PC-3 (cell line): ENCODE measurements around the gene CCDC201. TPM values are rescaled to one million over a fixed set of nuclear protein-coding genes. Genes with fewer than 3 reads are reported as not detected.

Experiments
- ATAC-seq: fragments of 200-7000 bp; cut with Tn5 transposase; 2 replicates; pipeline ENCODE4 v1.9.1; 2020; ENCODE audit warnings: mild to moderate bottlenecking, moderate library complexity
- BruUV-seq: library from RNA; stranded (reverse); fragments of 400-500 nt; replicated peaks from 2 replicates; lab custom pipeline; 2021; lab: Mats Ljungman, UMichigan
- CTCF ChIA-PET: fragments of 300-600 bp; sonication (Branson Sonifier 250); formaldehyde crosslinking; loops from one replicate; lab custom pipeline; 2022; ENCODE audit warnings: antibody characterized with exemption; lab: Charles Lee
- POLR2A ChIA-PET: fragments of 300-600 bp; sonication (Branson Sonifier 250); formaldehyde crosslinking; loops from one replicate; lab custom pipeline; 2022; ENCODE audit warnings: antibody characterized with exemption; ENCODE audit not compliant: unreplicated experiment; lab: Charles Lee
- DNase-seq: peaks from one replicate; pipeline ENCODE4 v3.0.0-alpha.2; 2015
- H2AFZ ChIP-seq: fragments of 300-600 bp; sonication (generic); 2 replicates; pipeline ENCODE4 v1.6.0; 2016; ENCODE audit warnings: antibody characterized with exemption, low read length
- H3F3A ChIP-seq: fragments of 300-600 bp; sonication (generic); one replicate; pipeline ENCODE4 v1.6.0; 2017; ENCODE audit warnings: antibody characterized with exemption, low read length, control low read depth, mild to moderate bottlenecking; ENCODE audit not compliant: unreplicated experiment
- H3K27ac ChIP-seq: fragments of 300-600 bp; sonication (generic); 2 replicates; pipeline ENCODE4 v1.5.1; 2016; ENCODE audit warnings: mild to moderate bottlenecking, low read length
- H3K27me3 ChIP-seq: fragments of 300-600 bp; sonication (generic); 2 replicates; pipeline ENCODE4 v1.6.1; 2016; ENCODE audit warnings: low read length, mixed read lengths
- H3K36me3 ChIP-seq: fragments of 300-600 bp; sonication (generic); 2 replicates; pipeline ENCODE4 v1.6.1; 2016; ENCODE audit warnings: low read depth, mixed run types, low read length, mixed read lengths
- H3K4me1 ChIP-seq: fragments of 300-600 bp; sonication (generic); 2 replicates; pipeline ENCODE4 v1.5.1; 2016; ENCODE audit warnings: low read length; ENCODE audit not compliant: insufficient read depth
- H3K4me2 ChIP-seq: fragments of 300-600 bp; sonication (generic); 2 replicates; pipeline ENCODE4 v1.6.0; 2016; ENCODE audit warnings: low read length
- H3K4me3 ChIP-seq: fragments of 300-600 bp; sonication (generic); 2 replicates; pipeline ENCODE4 v1.5.1; 2016; ENCODE audit warnings: mild to moderate bottlenecking, low read length, mixed read lengths
- H3K79me2 ChIP-seq: fragments of 300-600 bp; sonication (generic); 2 replicates; pipeline ENCODE4 v1.6.1; 2017; ENCODE audit warnings: low read length, mixed read lengths
- H3K9ac ChIP-seq: fragments of 300-600 bp; sonication (generic); 2 replicates; pipeline ENCODE4 v1.6.0; 2016; ENCODE audit warnings: mild to moderate bottlenecking, low read length
- H3K9me2 ChIP-seq: fragments of 300-600 bp; sonication (generic); replicated peaks from 2 replicates; pipeline ENCODE4 v1.6.1; 2016; ENCODE audit warnings: mixed run types, low read length, mixed read lengths
- H3K9me3 ChIP-seq: fragments of 300-600 bp; sonication (generic); 2 replicates; pipeline ENCODE4 v1.6.1; 2016; ENCODE audit warnings: low read length, mixed read lengths
- H4K20me1 ChIP-seq: fragments of 300-600 bp; sonication (generic); 2 replicates; pipeline ENCODE4 v1.6.1; 2016; ENCODE audit warnings: low read length, mixed read lengths
- EZH2 ChIP-seq: fragments of 300-600 bp; sonication (generic); IDR thresholded peaks from one replicate; pipeline ENCODE4 v1.6.1; 2017; ENCODE audit warnings: antibody characterized with exemption, mild to moderate bottlenecking, low read length; ENCODE audit not compliant: unreplicated experiment
- EZH2phosphoT487 ChIP-seq: fragments of 300-600 bp; sonication (generic); IDR thresholded peaks from 2 replicates; pipeline ENCODE4 v1.6.1; 2018; ENCODE audit warnings: mild to moderate bottlenecking, antibody characterized with exemption, low read length, borderline replicate concordance
- intact Hi-C: fragments of 100-400 bp; cut with micrococcal nuclease; formaldehyde crosslinking; loops from 2 replicates; pipeline ENCODE4 v1.9.0; 2023
- total RNA-seq: library from RNA; depleted of rRNA; stranded (reverse); fragments of >200 nt; gene quantifications from 2 replicates; pipeline ENCODE4 v1.2.3, GENCODE V29; 2014
- TF ChIP-seq, protein P1 (sequence below): fragments of 300-600 bp; sonication (generic); conservative IDR thresholded peaks from 2 replicates; pipeline ENCODE4 v1.5.1; 2017; ENCODE audit warnings: antibody characterized with exemption, low read depth, mild to moderate bottlenecking, low read length

CCDC201 gene
- total RNA-seq, 1 experiment from 2014 or later = 0.11 TPM

DNA sequence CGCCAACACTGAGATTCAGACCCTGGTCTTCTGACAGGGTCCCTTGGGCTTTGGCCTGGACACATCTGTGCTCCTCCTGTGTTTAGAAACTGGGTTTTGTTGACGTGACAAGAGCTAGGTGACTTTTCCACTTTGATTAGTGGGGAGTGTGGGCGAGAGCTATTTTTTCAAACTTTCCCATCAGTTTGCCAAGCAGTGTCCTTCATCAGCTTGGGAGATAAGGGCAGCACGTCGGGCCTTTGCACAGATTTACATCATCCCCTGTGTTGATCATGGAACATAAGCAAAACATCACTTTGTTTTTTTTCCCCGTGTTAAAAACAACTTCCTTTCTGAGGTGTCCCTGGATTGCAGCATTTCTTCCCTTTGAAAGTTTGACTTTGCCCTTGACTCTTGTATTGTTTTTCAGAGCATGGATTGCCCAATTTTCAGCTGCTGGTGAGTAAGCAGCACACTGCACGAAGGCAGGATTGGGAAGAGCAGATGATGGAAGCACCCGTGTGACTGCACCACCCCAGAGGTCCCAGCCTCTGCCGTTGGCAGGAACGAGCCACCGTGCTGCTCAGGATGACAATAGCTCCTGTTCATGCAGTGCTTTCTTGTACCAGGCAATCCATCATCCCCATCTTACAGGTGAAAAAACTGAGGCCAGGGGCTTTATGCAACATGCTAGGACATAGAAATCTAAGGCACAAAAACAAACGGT lies 9.0 kb upstream of the CCDC201 start:
- H2AFZ ChIP-seq = no peak overlapping the region
- H3F3A ChIP-seq = no peaks in the 10 kb centered on the region
- no peaks in the 10 kb centered on the region for H3K27me3 ChIP-seq
- H3K27ac ChIP-seq = no peak overlapping the region
- no TSS peak for BruUV-seq
- no peaks in the 10 kb centered on the region for H3K36me3 ChIP-seq
- no peak overlapping the region for H3K4me2 ChIP-seq
- intact Hi-C loops = loop anchor here (10.0 kb wide), 1 partner anchor 663 kb away; no protein-coding TSS in a partner anchor
- H3K4me1 ChIP-seq = peaks cover 25% of the 10 kb centered on the region
- POLR2A ChIA-PET = no interaction called here
- H3K9me2 ChIP-seq = no peaks in the 10 kb centered on the region
- no peaks in the 10 kb centered on the region for H3K79me2 ChIP-seq
- no peaks in the 10 kb centered on the region for H4K20me1 ChIP-seq
- TF ChIP-seq, protein P1, sequence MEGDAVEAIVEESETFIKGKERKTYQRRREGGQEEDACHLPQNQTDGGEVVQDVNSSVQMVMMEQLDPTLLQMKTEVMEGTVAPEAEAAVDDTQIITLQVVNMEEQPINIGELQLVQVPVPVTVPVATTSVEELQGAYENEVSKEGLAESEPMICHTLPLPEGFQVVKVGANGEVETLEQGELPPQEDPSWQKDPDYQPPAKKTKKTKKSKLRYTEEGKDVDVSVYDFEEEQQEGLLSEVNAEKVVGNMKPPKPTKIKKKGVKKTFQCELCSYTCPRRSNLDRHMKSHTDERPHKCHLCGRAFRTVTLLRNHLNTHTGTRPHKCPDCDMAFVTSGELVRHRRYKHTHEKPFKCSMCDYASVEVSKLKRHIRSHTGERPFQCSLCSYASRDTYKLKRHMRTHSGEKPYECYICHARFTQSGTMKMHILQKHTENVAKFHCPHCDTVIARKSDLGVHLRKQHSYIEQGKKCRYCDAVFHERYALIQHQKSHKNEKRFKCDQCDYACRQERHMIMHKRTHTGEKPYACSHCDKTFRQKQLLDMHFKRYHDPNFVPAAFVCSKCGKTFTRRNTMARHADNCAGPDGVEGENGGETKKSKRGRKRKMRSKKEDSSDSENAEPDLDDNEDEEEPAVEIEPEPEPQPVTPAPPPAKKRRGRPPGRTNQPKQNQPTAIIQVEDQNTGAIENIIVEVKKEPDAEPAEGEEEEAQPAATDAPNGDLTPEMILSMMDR = no peak
- no peak for TF ChIP-seq EZH2
- TF ChIP-seq EZH2phosphoT487 = no peak
- H3K9ac ChIP-seq = no peak overlapping the region
- CTCF ChIA-PET = interaction anchor here (0.6 kb wide), 1 partner anchor 8 kb away, joined by 3 read pairs; no protein-coding TSS in a partner anchor
- no peaks in the 10 kb centered on the region for H3K9me3 ChIP-seq
- no peak overlapping the region for H3K4me3 ChIP-seq
- ATAC-seq = no peak
- no peak for DNase-seq

DNA sequence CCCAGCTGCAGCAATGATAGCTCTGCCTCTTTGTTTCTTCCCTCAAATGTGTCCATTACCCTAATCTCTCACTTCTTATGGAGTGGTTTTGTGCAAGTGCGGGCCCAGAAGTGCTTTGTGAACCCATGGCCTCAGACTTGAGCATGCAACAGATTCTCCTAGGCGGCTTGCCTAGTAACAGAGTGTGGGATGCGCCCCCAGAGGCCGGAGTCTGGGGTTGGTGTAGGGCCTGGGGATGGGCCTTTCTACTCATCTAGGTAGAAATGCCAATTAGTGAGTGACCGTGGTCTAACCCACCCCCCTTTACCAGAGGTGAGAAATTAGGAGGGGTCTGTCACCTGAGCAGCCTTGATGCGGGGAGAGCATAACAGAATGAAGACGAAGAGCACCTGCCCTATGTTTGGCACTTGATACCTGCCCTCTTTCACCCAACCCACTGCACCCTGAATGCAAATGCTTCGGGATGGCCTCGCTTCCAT lies 8.4 kb upstream of the CCDC201 start:
- H3K9ac ChIP-seq = no peak overlapping the region
- H3F3A ChIP-seq = no peaks in the 10 kb centered on the region
- no peak overlapping the region for H2AFZ ChIP-seq
- no peak overlapping the region for H3K4me3 ChIP-seq
- H3K4me2 ChIP-seq = no peak overlapping the region
- peaks cover 19% of the 10 kb centered on the region for H3K4me1 ChIP-seq
- H4K20me1 ChIP-seq = no peaks in the 10 kb centered on the region
- no peak for ATAC-seq
- no peaks in the 10 kb centered on the region for H3K36me3 ChIP-seq
- no TSS peak for BruUV-seq
- H3K9me2 ChIP-seq = no peaks in the 10 kb centered on the region
- intact Hi-C loops = loop anchor here (10.0 kb wide), 1 partner anchor 663 kb away; no protein-coding TSS in a partner anchor
- no peaks in the 10 kb centered on the region for H3K79me2 ChIP-seq
- no peaks in the 10 kb centered on the region for H3K27me3 ChIP-seq
- POLR2A ChIA-PET = no interaction called here
- no peak overlapping the region for H3K27ac ChIP-seq
- CTCF ChIA-PET = interaction anchor here (0.6 kb wide), 1 partner anchor 8 kb away, joined by 3 read pairs; no protein-coding TSS in a partner anchor
- H3K9me3 ChIP-seq = no peaks in the 10 kb centered on the region
- DNase-seq = no peak
- TF ChIP-seq EZH2 (no peak), EZH2phosphoT487 (no peak)
- TF ChIP-seq, protein P1 = no peak

DNA sequence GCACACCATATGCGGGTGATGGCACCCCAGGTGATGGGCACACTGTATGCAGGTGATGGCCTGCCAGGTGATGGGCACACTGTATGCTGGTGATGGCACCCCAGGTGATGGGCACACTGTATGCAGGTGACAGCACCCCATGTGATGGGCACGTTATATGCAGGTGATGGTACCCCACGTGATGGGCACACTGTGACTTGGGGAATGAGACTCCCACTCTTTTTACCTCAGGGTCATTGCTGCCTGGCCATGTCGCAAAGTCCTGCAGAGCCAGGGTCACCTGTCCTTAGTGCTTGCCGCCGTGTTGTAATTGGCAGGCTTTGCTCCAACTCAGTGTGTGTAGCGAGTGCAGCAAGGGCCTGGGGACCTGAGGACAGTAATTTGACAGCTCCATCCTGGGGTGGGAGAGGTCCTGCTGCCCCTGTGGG lies 7.6 kb upstream of the CCDC201 start:
- no peak overlapping the region for H3K27ac ChIP-seq
- H3K4me2 ChIP-seq = no peak overlapping the region
- no peaks in the 10 kb centered on the region for H3K9me2 ChIP-seq
- ATAC-seq = no peak
- H3K36me3 ChIP-seq = no peaks in the 10 kb centered on the region
- no peak for TF ChIP-seq EZH2phosphoT487
- no peaks in the 10 kb centered on the region for H3K9me3 ChIP-seq
- H3K4me3 ChIP-seq = no peak overlapping the region
- no peaks in the 10 kb centered on the region for H3F3A ChIP-seq
- no peaks in the 10 kb centered on the region for H4K20me1 ChIP-seq
- intact Hi-C loops = loop anchor here (10.0 kb wide), 1 partner anchor 664 kb away; no protein-coding TSS in a partner anchor
- BruUV-seq = no TSS peak
- ChIA-PET CTCF (no interaction called here), POLR2A (no interaction called here)
- H3K27me3 ChIP-seq = no peaks in the 10 kb centered on the region
- no peak overlapping the region for H2AFZ ChIP-seq
- H3K9ac ChIP-seq = no peak overlapping the region
- peaks cover 11% of the 10 kb centered on the region for H3K4me1 ChIP-seq
- no peaks in the 10 kb centered on the region for H3K79me2 ChIP-seq
- no peak for DNase-seq
